ENCODE results near the gene CBX8. TPM values are rescaled to one million over a fixed set of nuclear protein-coding genes. Genes with fewer than 3 reads are reported as not detected.

CBX8 gene
- total and polyA plus RNA-seq, 2 of the 13 experiments (the other 11 are each of a cell fraction or from before 2014, with no cell fraction given), result 0.34 to 12.6 TPM

DNA sequence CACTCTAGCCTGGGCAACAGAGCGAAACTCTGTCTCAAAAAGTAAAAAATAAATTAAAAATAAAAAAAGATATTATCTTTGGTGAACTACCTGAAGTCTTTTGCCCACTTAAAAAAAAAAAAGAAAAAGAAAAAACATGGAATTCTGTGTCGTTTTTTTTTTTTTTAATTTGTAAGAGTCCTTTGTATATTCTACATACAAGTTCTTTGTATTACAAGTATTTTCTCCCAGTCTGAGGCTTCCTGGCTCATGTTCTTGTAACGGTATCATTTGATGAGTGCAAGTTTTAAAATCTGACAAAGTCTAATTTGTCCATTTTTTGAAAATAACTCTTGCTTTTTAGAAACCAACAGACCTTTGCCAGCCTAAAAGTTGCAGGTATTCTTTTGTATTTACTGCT lies 31.2 kb downstream of the CBX8 start (continued):
- TF ChIP-seq, protein P1, sequence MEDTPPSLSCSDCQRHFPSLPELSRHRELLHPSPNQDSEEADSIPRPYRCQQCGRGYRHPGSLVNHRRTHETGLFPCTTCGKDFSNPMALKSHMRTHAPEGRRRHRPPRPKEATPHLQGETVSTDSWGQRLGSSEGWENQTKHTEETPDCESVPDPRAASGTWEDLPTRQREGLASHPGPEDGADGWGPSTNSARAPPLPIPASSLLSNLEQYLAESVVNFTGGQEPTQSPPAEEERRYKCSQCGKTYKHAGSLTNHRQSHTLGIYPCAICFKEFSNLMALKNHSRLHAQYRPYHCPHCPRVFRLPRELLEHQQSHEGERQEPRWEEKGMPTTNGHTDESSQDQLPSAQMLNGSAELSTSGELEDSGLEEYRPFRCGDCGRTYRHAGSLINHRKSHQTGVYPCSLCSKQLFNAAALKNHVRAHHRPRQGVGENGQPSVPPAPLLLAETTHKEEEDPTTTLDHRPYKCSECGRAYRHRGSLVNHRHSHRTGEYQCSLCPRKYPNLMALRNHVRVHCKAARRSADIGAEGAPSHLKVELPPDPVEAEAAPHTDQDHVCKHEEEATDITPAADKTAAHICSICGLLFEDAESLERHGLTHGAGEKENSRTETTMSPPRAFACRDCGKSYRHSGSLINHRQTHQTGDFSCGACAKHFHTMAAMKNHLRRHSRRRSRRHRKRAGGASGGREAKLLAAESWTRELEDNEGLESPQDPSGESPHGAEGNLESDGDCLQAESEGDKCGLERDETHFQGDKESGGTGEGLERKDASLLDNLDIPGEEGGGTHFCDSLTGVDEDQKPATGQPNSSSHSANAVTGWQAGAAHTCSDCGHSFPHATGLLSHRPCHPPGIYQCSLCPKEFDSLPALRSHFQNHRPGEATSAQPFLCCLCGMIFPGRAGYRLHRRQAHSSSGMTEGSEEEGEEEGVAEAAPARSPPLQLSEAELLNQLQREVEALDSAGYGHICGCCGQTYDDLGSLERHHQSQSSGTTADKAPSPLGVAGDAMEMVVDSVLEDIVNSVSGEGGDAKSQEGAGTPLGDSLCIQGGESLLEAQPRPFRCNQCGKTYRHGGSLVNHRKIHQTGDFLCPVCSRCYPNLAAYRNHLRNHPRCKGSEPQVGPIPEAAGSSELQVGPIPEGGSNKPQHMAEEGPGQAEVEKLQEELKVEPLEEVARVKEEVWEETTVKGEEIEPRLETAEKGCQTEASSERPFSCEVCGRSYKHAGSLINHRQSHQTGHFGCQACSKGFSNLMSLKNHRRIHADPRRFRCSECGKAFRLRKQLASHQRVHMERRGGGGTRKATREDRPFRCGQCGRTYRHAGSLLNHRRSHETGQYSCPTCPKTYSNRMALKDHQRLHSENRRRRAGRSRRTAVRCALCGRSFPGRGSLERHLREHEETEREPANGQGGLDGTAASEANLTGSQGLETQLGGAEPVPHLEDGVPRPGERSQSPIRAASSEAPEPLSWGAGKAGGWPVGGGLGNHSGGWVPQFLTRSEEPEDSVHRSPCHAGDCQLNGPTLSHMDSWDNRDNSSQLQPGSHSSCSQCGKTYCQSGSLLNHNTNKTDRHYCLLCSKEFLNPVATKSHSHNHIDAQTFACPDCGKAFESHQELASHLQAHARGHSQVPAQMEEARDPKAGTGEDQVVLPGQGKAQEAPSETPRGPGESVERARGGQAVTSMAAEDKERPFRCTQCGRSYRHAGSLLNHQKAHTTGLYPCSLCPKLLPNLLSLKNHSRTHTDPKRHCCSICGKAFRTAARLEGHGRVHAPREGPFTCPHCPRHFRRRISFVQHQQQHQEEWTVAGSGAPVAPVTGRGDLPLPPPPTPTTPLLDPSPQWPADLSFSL (CRISPR knock-in tag; IDR thresholded peaks at IDR 0.05), result no peak

DNA sequence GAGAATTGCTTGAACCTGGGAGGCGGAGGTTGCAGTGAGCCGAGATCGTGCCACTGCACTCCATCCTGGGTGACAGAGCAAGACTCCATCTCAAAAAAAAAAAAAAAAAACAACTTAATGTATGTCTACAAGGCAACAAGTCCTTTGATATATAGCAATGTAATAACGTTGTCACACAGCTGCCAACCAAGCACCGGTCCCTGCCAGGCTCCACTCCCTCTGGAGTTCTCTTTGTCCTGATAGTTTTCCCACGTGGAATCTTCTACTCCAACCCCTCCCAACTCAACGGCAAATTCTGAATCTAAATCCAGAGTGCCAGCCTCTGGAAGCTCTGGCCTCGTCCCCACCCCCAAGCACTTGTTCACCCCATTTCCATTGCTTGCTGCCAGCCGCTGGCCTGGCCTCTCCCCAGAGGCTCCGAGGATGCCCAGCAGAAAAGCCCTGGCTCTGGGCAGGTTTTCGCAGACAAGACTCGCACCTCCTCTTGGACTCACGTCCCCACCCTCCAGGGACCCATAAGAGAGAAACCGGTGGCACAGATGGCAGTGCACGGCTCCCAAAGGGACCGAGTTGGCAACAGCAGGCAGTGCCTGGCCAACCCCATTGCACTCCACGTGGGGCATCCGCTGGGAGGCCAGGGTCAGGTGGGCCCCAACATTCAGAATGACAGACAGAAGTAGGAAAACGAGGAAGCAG lies 34.8 kb downstream of the CBX8 start:
- no peaks in the 10 kb centered on the region for H3K79me2 ChIP-seq (ENCODE audit: insufficient read depth, low read length)
- H3K27me3 ChIP-seq (ENCODE audit: control insufficient read depth in 1 of 2, insufficient read depth in 2 of 2, low read length in 2 of 2), result no peaks in the 10 kb centered on the region; a peak in 1 of 5 replicates
- FAIRE-seq, result no peak
- in situ Hi-C loops (cut with HindIII; ENCODE audit: extremely low pct_ligation_motif_present, low pct_unique_long_range_greater_than_20kb) (no loop called here), intact Hi-C loops (cut with micrococcal nuclease; ENCODE audit: unreplicated experiment) (no loop called here)
- no peaks in the 10 kb centered on the region for H3K9me3 ChIP-seq (ENCODE audit: low read length)
- no TSS peak for BruUV-seq (replicated peaks)
- H3K4me1 ChIP-seq (ENCODE audit: insufficient read depth, low read length), result peaks cover 56% of the 10 kb centered on the region
- no peak overlapping the region for H3K4me2 ChIP-seq (ENCODE audit: low read depth, low read length)
- ChIA-PET CTCF (ENCODE audit: low intra/inter-chr PET ratio, low total read pairs) (no interaction called here), POLR2A (no interaction called here)
- H3K9ac ChIP-seq (ENCODE audit: insufficient read depth, low read depth, low read length), result no peak overlapping the region
- no peak overlapping the region for H3K27ac ChIP-seq (ENCODE audit: extremely low read length, insufficient read depth, low read length)
- H4K20me1 ChIP-seq (ENCODE audit: insufficient read depth, low read length), result no peaks in the 10 kb centered on the region
- no peak for DNase-seq (ENCODE audit: low spot score)
- no peaks in the 10 kb centered on the region for H3K36me3 ChIP-seq (replicated peaks in 1 of 2; ENCODE audit: control insufficient read depth in 1 of 2, insufficient read depth in 2 of 2, low read length in 2 of 2)
- H2AFZ ChIP-seq (ENCODE audit: low read length), result no peak overlapping the region
- 87% methylated on average over 19 of the region's 19 CpGs for WGBS (ENCODE audit: low lambda C conversion rate)
- TF ChIP-seq HNRNPL (IDR thresholded peaks at IDR 0.05; ENCODE audit: low read depth, low read length) (peak; percentile 68; the same call in 1 of the 2 replicates), ZC3H4 (CRISPR knock-in tag; IDR thresholded peaks at IDR 0.05; ENCODE audit: borderline replicate concordance) (0 out of 2 replicates have a peak, but pooled peaks have one; percentile 45), ZNF841 (CRISPR knock-in tag; IDR thresholded peaks at IDR 0.05; ENCODE audit: borderline replicate concordance) (no peak)
- TF ChIP-seq, protein P2, sequence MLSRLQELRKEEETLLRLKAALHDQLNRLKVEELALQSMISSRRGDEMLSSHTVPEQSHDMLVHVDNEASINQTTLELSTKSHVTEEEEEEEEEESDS (CRISPR knock-in tag; IDR thresholded peaks at IDR 0.05; ENCODE audit: borderline replicate concordance), result no peak
- H3K4me3 ChIP-seq (replicated peaks in 1 of 3; ENCODE audit: insufficient read depth in 1 of 3, low read depth in 2 of 3, low read length in 3 of 3), result no peak overlapping the region
- no peak for ATAC-seq

Data from HepG2 (cell line).